Cerebellar nuclear complex (tissue), 1 donor: Measurements from ENCODE around the gene KDM1A.

Source experiments
- DNase-seq, 2 experiments: peaks; one replicate each; lab custom pipeline; 2025; lab: John Stamatoyannopoulos, UW

KDM1A gene

GRCh38 chr1:23110391-23110790 lies 91.1 kb downstream of the KDM1A start:
- DNase-seq: no peak

GRCh38 chr1:23111600-23112535 lies 92.6 kb downstream of the KDM1A start:
- DNase-seq: no peak

GRCh38 chr1:23114424-23115079 lies 95.3 kb downstream of the KDM1A start:
- no peak for DNase-seq

- DNase-seq: no peak
Measured at GRCh38 chr1:23116216-23116836, 97.1 kb downstream of the KDM1A start.

GRCh38 chr1:23116921-23117699 lies 97.8 kb downstream of the KDM1A start:
- no peak for DNase-seq

- DNase-seq: no peak
Measured at GRCh38 chr1:23118407-23118806, 99.1 kb downstream of the KDM1A start.

GRCh38 chr1:23118957-23119792 lies 99.9 kb downstream of the KDM1A start:
- DNase-seq: no peak

- DNase-seq: no peak
Measured at GRCh38 chr1:23120383-23120782, 101.1 kb downstream of the KDM1A start.

- no peak for DNase-seq
Measured at GRCh38 chr1:23122023-23122748, 102.9 kb downstream of the KDM1A start.

GRCh38 chr1:23122796-23123195 lies 103.5 kb downstream of the KDM1A start:
- DNase-seq: no peak

- no peak for DNase-seq
Measured at GRCh38 chr1:23123528-23123927, 104.3 kb downstream of the KDM1A start.

- DNase-seq: no peak
Measured at GRCh38 chr1:23124259-23125026, 105.2 kb downstream of the KDM1A start.

GRCh38 chr1:23125489-23125888 lies 106.2 kb downstream of the KDM1A start:
- no peak for DNase-seq

- no peak for DNase-seq
Measured at GRCh38 chr1:23126200-23126599, 106.9 kb downstream of the KDM1A start.

GRCh38 chr1:23126801-23127200 lies 107.5 kb downstream of the KDM1A start:
- no peak for DNase-seq

GRCh38 chr1:23129846-23130245 lies 110.6 kb downstream of the KDM1A start:
- DNase-seq: no peak

GRCh38 chr1:23132033-23132432 lies 112.8 kb downstream of the KDM1A start:
- DNase-seq: no peak
